Activated CD4-positive, CD25-positive, alpha-beta regulatory T cell (primary cell): ENCODE measurements around the gene DTX1.

Source experiments
- DNase-seq, 4 experiments: peaks; one replicate each; lab custom pipeline; 2025; lab: John Stamatoyannopoulos, UW

DTX1 gene

DNA sequence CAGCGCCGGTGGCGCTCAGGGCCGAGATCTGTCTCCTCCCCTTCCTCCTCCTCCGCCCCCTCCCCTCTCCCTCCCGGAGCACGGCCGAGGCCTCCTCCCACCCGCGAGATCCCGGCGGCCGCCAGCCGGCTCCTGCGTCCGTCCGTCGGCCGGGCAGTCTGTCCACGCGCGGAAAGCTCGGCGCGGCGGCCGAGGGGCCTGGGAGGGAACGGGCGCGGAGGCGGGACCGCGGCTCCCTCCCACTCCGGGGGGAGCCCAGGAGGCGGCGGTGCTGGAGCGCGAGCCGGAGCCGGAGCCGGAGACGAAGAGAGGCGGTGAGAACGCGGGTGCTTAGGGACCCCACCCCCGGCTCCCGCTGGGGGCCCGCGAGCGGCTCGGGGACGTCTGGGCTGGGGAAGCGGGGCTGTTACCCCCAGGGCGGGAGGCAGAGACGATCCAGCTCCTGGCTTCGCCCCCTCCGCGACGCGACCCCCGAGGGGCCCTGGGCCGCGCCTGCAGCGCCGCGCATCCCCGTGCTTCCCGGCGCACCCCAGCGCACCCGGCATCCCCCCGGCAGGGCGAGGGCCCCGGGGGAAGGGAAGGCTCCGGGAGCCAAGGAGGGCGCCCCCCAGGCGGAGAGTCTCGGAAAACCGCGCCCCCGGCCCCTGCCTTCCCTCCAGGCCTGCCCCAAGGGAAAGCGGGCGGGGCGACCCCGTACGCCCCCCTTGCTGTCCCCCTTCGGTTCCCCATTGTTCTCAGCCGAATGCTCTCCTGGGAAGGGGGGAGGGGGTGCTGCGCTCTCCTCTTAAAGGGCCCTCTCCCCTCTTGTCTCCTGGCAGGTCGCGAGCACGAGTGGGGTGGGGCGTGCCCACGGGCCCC is at the start of gene DTX1:
DTX1 (plus strand) TSS at position 100 of the 858 bp plus-strand sequence. CDS start 1,463 bp downstream, outside the sequence.
- DNase-seq, result peak in 2 of 4 experiments; percentile 15 to 36

DNA sequence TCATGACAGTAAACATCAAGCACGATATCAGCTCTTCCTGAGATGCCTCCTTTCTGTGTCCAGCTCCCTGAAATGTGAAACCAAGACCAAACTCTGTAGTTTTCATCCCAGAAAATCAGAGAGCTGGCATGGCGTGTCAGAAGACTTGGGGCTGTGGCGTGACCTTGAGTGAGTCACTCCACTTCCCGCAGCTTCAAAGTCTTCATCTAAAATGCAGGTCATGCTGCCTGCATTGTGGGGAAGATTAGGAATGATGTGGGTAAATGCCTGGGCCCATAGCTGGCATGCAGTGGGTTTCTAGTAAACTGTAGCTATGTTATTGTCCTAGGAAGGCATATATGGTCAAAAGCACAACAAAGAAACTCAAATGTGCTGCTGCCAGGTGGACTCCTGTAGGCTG is 49.4 kb upstream of the DTX1 start:
- no peak for DNase-seq

DNA sequence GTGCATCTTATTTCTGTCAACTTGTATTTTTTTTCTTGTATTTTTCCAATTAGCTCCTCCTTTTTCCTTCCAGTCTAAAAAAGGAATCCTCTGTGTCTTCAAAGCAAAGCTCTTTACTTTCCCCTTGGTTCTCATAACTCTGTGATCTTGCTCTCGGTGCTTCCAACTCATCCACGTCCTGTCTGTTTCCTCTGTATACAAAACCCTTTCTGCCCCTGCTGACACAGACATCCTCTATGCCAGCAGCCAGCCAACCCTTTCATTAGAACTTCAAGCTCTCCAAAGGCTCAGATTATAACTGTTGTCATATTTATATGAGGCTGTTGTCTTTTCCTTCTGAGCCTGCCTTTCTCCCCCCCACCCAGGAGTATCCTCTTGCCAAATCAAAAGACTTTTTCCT is 45.8 kb upstream of the DTX1 start:
- no peak for DNase-seq

DNA sequence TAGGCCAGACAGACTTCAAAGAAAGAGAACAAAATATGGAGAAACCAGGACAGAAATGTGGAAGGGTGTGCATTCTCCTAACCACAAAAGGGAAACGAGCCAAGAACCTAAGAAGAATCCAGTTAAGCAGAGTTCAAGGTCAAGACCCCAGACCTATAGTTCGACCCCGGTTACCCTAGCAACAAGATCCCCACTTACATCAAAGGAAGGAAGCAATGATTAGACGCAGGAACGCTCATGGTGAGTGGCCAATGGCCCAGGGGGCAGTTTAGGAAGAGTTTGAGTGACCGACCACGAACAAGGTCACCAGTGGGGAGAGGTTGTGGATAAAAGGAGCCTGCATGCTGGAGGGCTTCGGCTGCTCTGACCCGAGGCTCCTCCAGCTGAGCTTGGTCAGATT is 42.0 kb upstream of the DTX1 start:
- DNase-seq, result no peak

DNA sequence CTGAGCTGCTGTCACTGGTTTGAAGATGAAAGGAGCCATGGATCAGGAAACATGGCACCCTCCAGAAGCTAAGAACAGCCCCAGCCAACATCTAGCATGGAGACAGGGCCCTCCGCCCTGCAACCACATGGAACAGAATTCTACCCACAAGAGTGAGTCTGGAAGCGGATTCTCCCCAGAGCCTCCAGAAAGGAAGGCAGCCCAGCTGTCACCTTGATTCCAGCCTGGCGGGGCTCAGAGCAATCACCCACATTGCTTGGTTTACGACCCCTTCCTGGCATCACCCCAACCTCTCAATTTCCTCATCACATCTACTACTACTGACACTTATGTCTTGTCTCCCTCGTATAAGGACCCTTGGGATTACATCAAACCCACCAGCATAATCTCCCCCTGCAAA is 39.7 kb upstream of the DTX1 start:
- DNase-seq, result no peak

DNA sequence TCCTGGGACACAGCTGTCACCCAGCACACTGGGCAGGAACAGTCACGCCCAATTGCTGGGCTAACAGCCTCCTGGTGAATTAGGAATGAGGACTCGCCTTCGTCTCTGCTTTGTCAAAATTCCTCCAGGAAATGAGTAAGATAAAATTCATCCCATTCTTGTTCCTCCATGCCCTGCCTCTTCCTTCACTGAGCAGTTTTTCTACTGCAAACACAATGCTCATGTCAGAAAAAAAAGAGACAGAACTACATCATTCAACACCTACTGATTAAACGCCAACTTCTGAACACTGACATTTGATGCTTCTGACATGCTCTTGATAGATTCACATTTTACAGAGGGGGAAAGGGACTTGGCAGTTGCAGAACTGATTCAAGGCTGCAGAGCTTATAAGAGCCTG is 37.5 kb upstream of the DTX1 start:
- DNase-seq, result no peak

DNA sequence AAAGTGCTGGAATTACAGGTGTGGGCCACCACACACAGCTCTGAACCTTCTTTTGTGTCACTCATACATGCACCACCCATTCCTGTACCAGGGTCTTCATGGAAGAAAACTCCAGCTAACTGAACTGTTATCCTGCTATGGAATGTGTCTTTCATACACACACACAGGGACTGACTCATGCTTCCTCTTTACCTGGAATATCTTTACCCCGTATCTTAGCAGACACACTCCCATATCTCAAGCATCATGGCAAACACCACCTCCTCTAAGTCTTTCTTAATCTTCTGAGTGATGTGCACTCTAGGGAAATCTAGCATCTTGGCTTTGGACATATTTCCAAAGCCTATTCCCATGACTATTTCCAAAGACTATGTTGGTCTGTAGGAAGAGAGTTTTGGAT is 35.0 kb upstream of the DTX1 start:
- DNase-seq, result no peak

DNA sequence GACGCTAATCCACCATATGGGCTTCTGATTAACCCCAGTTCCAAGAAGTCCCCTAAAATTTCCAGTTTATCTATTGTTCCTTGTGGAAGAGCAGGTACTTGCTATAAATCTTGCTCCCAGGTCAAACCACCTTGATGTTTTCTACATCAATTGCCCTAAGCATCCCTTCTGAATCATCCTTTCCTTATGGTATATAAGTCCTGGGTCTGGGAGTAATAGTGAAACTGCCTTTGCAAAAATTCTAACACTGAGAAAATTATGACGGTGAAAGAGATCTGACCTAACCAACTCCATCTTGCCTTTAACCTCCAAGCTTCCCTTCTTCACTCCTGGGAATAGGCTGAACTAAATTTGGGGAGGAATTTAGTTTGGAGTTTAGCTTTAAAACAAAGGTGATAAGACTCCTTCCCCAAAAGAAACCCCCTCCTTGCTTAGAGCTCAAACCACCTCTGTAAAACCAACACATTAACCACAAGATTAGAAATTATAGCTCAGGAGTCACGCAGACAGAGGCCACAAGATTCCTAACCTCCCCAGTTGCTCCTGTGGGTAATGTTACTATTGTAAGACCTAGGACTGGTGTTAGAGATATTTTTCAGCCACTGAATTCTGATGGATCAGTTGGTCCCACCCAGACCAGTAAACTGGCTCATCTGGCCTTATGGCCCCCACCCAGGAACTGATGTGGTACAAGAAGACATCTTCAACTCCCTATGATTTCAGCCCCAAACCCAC is 33.8 kb upstream of the DTX1 start:
- DNase-seq, result no peak

DNA sequence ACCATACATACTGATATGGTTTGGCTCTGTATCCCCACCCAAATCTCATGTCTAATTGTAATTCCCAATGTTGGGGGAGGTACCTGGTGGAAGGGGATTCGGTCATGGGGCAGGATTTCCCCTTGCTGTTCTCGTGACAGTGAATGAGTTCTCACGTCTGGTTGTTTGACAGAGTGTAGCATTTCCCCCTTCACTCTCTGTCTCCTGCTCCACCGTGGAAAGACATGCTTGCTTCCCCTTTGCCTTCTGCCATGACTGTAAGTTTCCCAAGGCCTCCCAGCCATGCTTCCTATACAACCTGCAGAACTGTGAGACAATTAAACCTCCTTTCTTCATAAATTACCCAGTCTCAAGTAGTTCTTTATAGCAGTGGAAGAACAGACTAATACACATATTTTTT is 28.8 kb upstream of the DTX1 start:
- no peak for DNase-seq

DNA sequence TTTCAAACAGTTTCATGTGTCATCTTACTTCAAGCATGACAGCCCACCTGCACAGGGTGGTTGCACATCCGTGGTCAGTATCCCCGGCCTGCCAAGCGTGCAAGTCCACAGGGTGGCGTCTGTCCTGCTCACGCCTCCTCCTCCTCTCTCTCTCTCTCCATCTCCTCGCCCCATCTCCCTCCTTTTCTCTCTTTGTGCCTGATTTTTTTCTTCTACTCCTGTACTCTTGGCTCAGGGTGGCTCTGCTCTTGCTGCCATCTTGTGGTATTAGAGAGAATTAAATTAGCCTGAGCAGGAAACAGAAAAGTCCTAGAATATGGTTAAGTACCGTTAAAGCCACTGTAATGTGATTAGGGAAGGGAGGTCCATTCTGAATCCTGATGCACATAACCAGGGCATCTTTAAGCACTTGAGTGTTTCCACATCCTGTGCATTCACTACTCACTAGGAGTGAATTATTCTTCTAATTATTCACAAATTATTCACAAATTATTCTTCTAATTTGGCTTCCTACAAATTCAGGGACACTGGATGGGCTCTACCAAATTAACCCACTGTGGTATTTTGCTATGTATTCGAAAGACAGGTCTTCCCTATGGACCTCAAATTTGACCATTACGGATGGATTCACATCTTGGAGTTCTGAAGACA is 25.5 kb upstream of the DTX1 start:
- no peak for DNase-seq

DNA sequence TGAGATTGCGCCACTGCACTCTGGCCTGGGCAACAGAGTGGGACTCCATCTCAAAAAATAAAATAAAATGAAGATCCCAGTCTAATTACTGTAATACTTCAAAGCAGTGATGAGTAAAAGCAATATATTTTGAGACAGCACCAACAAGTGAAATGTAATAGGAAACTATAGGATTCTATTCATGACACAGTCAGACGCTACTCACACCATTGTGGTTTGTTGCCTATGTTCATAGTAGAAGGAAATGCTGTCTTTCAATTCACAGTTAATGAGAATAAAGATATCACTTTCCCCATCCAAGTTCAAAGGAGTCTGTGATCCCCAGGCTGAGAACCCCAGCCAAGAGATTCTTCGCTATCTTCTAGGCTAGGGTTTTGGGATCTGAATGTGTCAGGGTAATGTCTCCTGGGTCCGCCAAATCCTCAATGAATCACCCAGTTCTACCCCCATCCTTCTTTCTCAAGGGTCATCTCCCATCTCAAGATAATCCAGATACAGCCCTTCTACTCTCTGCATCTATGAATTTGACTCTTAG is 16.6 kb upstream of the DTX1 start:
- no peak for DNase-seq

DNA sequence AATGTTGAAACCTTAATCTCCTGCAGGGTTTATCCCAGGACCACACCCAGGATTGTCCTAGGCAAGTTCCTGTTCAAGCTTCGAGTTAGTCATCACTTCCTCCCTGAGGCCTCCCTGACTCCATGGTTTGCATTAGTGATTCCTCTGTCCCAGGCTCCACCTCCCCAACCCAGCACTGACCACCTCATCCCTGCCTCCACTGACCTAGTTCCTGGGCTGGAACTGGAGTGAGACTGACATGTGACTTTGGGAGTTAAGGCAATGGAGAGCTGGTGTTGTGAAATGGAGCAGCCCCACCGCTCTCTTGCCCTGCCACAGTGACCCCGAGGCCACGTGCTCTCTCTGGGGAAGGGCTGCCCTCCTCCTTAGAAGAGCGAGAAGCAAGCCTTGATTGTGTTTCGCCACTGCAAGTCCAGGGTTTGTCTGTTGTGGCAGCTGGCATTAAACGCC is 15.8 kb upstream of the DTX1 start:
- DNase-seq, result no peak

DNA sequence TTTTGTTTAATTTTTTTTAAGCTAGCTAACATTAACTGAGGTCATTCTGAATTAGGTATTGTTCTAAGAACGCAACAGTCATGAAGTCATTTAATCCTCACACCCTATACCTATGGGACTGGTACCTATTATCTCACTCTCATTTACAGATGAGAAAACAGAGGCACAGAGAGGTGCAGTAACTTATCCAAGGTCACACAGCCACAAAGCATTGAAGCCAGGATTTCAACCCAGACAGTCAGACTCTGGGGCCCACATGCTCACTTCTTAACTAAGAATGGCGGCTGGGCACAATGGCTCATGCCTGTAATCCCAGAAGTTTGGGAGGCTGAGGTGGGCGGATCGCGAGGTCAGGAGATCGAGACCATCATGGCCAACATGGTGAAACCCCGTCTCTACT is 15.0 kb upstream of the DTX1 start:
- DNase-seq, result no peak

DNA sequence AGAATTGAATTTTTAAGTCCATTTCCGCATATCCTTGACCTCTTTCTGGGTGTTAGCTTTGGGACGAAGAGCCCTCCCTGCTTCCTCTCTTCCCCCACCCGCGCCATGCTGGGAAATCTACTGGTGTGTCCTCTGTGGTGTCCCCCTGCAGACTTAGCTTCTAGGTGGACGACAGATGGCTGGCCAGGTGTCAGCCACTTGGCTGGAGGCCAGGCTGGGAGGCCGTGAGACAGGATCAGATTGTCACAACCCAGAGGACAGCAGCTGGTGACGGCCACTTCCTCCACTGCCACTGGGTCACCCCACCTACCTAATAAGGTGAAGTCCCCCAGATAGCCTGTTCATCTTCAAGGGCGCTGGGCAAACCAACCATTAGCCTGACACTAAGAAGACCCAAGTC is 13.3 kb upstream of the DTX1 start:
- no peak for DNase-seq

DNA sequence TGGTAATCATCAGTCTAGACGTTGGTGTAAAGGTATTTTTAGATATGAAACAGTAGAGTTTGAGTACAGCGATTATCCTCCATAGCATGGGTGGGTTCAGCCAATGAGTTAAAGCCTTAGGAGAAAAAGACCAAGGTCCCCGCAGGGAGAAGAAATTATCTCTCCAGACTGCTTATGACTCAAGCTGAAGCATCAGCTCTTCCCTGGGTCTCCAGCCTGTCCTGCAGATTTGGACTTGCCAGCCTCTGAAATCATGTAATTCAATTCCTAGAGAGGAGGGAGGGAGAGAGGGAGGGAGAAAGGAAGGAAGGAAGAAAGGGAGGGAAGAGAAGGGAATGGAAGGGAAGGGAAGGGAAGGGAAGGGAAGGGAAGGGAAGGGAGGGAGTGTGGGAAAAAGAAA is 12.0 kb upstream of the DTX1 start:
- DNase-seq, result no peak

DNA sequence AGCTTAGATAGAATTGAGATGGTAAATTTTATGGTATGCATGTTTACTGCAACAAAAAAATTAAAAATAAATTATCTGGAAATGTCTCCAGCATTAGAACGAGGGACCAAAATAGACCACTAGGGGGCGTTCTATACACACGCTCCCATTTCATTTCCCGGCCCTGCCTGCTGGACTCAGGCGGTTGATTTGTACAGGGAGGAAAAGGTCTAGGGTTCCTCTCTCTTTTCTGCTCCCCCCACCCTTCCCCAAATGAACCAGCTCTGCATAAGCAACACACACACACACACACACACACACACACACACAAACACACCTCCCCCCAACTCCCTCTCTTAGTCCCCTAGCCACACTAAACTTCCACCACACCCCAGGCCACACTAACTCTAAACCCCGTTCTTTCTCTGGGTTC is 7.8 kb upstream of the DTX1 start:
- DNase-seq, result peak; percentile 18 to 45 (median 20)

DNA sequence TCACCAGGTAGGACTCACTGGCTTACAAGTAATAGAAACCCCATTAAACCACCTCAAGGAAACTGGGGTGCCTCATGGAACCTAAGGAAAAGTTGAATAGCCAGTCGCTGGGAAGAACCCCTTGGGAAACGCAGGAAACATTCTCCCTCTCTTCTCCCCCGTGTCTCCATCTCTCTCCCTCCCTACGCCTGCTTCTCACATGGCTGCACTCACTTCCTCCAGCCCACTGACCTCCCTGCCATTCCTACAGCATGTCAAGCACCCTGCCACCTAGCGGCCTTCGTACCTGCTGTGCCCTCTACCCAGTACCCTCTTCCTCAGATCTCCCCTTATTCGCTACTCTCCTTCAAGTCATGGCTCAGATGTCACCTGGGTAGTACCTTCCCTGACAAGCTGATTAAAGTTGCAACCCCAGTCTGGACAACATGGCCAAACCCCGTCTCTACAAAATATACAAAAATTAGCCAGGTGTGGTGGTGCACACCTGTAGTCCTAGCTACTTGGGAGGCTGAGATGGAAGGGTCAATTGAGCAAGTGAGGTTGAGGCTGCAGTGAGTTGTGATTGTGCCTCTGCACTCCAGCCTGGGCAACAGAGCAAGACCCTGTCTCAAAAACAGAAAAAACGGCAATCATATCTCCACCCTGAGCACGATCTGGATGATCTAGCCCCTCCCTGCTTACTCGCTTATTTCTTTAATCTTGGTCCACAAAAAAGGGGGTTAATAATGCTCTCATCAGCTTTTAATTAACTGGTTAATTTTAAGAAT is 6.4 kb upstream of the DTX1 start:
- no peak for DNase-seq

DNA sequence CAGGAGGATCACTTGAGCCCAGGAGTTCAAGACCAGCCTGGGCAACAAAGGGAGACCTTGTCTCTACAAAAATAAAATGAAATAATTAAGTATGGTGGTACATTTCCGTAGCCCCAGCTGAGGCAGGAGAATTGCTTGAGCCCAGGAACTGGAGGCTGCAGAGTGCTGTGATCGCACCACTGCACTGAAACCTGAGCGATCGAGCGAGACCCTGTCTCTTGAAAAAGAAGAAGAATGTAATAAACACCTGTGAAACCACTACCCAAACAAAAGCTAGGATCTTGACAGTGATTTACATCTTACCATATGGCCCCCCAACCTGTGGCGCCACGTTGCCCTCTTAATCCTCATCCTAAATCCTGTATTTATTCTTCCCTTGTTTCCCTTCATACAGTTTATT is 5.7 kb upstream of the DTX1 start:
- DNase-seq, result no peak

DNA sequence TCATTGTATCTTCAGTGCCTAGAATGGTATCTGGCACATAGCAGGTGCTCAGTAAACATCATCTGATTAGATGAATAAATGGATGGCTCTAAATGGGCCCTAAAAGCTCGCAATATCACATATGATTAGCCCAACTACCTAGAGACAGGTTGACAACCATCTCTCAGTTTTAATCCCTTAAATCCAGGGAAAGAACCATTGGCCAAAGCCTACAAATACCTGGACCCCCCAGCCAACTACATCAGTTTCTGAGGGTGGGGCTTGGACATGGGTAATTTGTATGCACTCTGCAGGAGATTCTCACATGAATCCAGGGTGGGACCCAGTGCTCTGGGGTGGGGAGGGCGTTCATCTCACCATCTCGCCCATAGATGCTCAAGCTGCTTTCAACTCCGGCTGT is 4.8 kb upstream of the DTX1 start:
- DNase-seq, result no peak

DNA sequence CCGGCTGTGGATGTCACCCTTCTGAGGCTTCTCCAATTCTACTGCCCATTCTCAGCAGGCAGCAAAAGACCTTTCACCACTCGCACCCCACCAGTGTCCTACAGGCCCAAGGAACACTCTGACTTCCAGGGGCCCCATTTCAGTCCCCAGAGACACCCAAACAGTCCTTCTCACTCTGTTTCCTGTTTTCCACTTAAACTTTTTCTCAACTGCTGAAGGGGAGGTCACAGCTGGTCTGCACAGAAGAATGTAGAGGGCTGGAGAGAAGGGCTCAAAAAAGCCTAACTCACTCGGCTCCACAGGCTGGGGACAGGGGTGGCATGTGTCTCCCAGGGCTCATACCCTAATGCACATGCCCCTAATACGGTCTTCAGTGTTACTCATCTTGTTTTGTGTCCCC is 4.2 kb upstream of the DTX1 start:
- DNase-seq, result no peak

DNA sequence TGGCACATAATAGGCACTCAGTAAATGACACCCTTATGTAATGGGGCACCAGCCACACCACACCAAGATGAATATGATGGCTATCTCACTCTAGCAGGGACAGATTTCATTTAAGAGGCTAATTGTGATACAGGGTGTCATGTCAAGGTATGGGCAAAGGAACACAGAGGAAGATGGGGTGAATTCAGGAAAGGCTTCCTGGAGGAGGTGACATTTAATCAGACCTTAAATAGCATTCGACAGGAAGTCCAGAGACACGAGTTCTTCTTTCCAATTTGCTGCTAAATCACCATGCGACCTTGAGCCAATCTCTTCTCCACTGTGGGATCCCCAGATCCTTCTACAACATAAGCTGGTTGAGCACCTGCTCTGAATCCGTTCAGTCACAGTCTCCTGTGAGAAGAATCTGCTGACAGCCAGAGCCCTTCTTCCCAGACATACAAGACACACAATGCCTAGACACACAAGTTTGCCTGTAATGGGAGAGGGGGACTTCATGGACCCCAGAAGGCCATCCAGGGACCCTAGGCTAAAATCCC is 1.5 kb upstream of the DTX1 start:
- no peak for DNase-seq
